Muscle of arm (tissue), 14 donors: ENCODE results near the gene SLIRP. TPM values are rescaled to one million over a fixed set of nuclear protein-coding genes. Genes with fewer than 3 reads are reported as not detected.
A peak's percentile ranks its signal among the peaks of the same experiment; 100 is the strongest.
"Not testable (repeated sequence)": the region's sequence is repeated elsewhere in the genome, so short reads cannot be mapped to it uniquely, and the experiment has no call there.

Experiments used
- DNase-seq: peaks from one replicate; pipeline ENCODE4 v3.0.0-alpha.2; 2013
- long read RNA-seq, 11 donors: transcript quantifications; one replicate each; lab custom pipeline, GENCODE V29; 2026
- polyA plus RNA-seq, 12 donors: library from polyadenylated mRNA; unstranded; fragments of 120-200 nt; gene quantifications; one replicate each; pipeline ENCODE4 v1.2.1, GENCODE V29; 2013; ENCODE audit not compliant: insufficient read length in 12 of 12

SLIRP gene
- polyA plus RNA-seq = 10 to 100 TPM in 11 of 12 donors, not detected in 1; 63.2 to 92.2 (median 73.5) TPM
- long read RNA-seq, donor 1, transcript SLIRP-209 (4 exons, 408 nt) = major isoform, 111 of 130 reads
- long read RNA-seq, donor 1, partial matches to known transcripts = 10 of 130 reads
- long read RNA-seq, donor 1, other reads (novel, unspliced or antisense) = 0 of 130 reads
- long read RNA-seq, donor 2, transcript SLIRP-202 (4 exons, 285 nt) = minor isoform, 7 of 164 reads
- long read RNA-seq, donor 2, transcript SLIRP-209 (4 exons, 408 nt) = major isoform, 149 of 164 reads
- long read RNA-seq, donor 2, partial matches to known transcripts = 0 of 164 reads
- long read RNA-seq, donor 2, other reads (novel, unspliced or antisense) = 0 of 164 reads
- long read RNA-seq, donor 3, transcript SLIRP-209 (4 exons, 408 nt) = major isoform, 45 of 52 reads
- long read RNA-seq, donor 3, partial matches to known transcripts = 0 of 52 reads
- long read RNA-seq, donor 3, other reads (novel, unspliced or antisense) = 0 of 52 reads
- long read RNA-seq, donor 4, transcript SLIRP-209 (4 exons, 408 nt) = major isoform, 63 of 70 reads
- long read RNA-seq, donor 4, partial matches to known transcripts = 0 of 70 reads
- long read RNA-seq, donor 4, other reads (novel, unspliced or antisense) = 5 of 70 reads
- long read RNA-seq, donor 5, transcript SLIRP-209 (4 exons, 408 nt) = major isoform, 156 of 171 reads
- long read RNA-seq, donor 5, transcript SLIRP-201 (4 exons, 394 nt) = minor isoform, 7 of 171 reads
- long read RNA-seq, donor 5, partial matches to known transcripts = 0 of 171 reads
- long read RNA-seq, donor 5, other reads (novel, unspliced or antisense) = 0 of 171 reads
- long read RNA-seq, donor 6, transcript SLIRP-209 (4 exons, 408 nt) = major isoform, 62 of 71 reads
- long read RNA-seq, donor 6, partial matches to known transcripts = 0 of 71 reads
- long read RNA-seq, donor 6, other reads (novel, unspliced or antisense) = 0 of 71 reads
- long read RNA-seq, donor 7, transcript SLIRP-209 (4 exons, 408 nt) = major isoform, 52 of 67 reads
- long read RNA-seq, donor 7, partial matches to known transcripts = 13 of 67 reads
- long read RNA-seq, donor 7, other reads (novel, unspliced or antisense) = 0 of 67 reads
- long read RNA-seq, donor 8, transcript SLIRP-209 (4 exons, 408 nt) = major isoform, 120 of 164 reads
- long read RNA-seq, donor 8, partial matches to known transcripts = 26 of 164 reads
- long read RNA-seq, donor 8, other reads (novel, unspliced or antisense) = 11 of 164 reads
- long read RNA-seq, donor 9, transcript SLIRP-209 (4 exons, 408 nt) = major isoform, 89 of 131 reads
- long read RNA-seq, donor 9, partial matches to known transcripts = 29 of 131 reads
- long read RNA-seq, donor 9, other reads (novel, unspliced or antisense) = 7 of 131 reads
- long read RNA-seq, donor 10, transcript SLIRP-201 (4 exons, 394 nt) = minor isoform, 8 of 98 reads
- long read RNA-seq, donor 10, transcript SLIRP-209 (4 exons, 408 nt) = major isoform, 87 of 98 reads
- long read RNA-seq, donor 10, partial matches to known transcripts = 0 of 98 reads
- long read RNA-seq, donor 10, other reads (novel, unspliced or antisense) = 0 of 98 reads
- long read RNA-seq, donor 11, transcript SLIRP-209 (4 exons, 408 nt) = major isoform, 157 of 175 reads
- long read RNA-seq, donor 11, transcript SLIRP-201 (4 exons, 394 nt) = minor isoform, 6 of 175 reads
- long read RNA-seq, donor 11, partial matches to known transcripts = 5 of 175 reads
- long read RNA-seq, donor 11, other reads (novel, unspliced or antisense) = 0 of 175 reads

DNA sequence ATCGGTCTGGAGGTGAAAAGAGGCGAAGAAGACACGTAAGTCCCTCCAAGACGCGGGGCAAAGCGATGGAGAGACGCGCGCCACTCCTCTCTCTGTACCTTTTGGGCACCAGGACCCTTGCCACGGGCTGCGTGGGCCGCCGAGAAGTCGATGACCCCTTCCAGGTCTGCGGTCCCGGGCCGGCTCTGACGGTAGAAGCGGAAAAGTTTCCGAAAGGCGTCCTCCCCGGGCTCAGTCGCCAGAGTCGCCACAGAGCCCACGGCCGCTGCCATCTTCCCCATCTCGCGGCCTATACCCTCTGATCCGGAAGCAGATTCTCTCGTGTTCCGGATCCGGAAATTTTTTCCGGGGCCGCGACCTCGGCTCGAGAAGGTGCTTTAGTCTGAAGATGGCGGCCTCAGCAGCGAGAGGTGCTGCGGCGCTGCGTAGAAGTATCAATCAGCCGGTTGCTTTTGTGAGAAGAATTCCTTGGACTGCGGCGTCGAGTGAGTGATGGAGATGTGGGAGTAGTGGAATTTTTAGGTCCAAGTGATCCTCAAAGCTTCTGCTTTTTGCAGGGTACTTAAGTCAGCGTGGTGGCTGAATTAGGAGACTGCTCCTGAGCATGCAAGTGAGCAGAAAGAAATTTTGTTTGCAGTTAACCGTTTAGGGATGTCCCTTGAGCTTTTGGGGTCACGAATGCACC lies at the start of gene SLIRP, which contains the start of gene ALKBH1:
Gene SLIRP (plus strand): TSS at position 380 of the 685 bp plus-strand sequence. CDS start 9 bp downstream, at position 389.
Gene ALKBH1 (minus strand): TSS at position 300 of the 685 bp plus-strand sequence. CDS start 19 bp downstream, at position 281.
- peak; percentile 91 for DNase-seq

DNA sequence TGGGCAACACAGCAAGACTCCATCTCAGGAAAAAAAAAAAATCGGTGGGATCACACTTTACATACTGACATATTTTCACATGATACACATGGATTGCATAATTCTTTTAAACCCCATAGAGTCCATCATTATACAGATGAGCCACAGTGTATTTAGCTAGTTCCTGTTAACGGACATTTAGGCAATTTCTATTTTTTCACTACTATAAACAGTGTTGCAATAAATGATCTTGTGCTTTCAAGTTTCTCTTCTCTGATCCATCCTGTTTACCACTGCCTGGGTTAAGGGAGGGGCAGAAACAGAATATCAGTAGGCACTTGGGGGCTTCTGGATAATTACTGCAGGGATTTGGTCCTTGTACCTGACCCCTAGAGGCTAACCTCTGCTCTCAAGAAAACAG lies 48.1 kb upstream of the SLIRP start:
- DNase-seq = no peak

DNA sequence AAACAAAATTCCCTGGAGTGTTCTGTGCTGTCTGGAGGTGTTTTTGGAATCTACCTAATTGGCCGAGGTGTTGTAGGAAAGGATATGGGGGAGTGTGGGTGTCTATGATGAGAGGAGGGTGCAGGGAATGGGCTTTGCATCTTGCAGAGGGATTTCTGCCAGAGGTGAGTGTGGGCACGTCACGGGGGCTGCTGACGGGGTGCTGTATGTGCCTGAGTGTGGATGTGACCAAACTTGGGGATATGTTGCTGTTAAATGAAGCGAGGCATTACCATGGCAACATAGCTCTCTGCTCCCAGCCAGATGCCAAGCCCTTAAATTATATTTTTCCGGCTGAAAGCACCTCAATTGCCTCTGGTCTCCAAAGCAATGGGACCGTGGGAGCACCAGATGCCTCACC lies 47.1 kb upstream of the SLIRP start:
- no peak for DNase-seq

DNA sequence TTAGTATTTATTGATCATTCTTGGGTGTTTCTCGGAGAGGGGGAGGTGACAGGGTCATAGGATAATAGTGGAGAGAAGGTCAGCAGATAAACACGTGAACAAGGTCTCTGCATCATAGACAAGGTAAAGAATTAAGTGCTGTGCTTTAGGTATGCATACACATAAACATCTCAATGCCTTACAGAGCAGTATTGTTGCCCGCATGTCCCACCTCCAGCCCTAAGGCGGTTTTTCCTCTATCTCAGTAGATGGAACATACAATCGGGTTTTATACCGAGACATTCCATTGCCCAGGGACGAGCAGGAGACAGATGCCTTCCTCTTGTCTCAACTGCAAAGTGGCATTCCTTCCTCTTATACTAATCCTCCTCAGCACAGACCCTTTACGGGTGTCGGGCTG lies 46.3 kb upstream of the SLIRP start:
- not testable (repeated sequence) for DNase-seq

DNA sequence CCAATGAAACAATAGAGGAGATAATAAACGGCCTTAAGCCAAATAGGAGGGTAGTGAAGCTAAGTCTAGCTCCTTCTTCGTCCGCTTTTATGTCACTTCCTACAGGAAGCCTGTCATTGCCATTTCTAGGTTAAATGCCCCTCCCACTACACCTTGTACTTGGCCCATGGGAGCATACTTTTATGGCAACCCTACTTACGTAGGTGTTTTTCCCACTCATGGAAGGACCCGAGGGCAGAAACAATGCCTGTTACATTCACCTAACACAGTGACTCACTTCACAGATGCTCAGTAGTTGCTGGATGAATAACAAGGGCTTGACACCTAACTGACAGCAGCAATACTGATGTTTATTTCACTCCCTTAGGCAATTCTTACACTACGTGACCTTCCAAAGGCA lies 44.6 kb upstream of the SLIRP start:
- no peak for DNase-seq

DNA sequence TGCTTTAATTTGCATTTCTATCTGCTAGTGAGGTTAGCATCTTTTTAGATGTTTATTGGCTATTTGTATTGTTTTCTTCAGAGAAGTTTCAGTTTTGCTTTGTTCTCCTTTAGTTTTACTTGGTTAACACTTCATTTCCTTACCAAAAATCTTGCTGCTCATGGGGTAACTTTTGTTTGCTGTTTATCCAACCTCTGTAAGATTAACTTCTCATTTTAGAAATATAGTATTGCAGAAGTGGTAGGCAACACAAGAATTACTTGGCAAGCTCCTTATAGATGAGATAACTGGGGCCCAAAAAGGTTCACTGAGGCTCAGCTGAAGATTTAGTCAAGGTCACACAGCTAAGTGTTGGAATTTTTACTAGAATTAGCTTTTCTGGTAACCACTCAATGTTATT lies 40.6 kb upstream of the SLIRP start:
- no peak for DNase-seq

DNA sequence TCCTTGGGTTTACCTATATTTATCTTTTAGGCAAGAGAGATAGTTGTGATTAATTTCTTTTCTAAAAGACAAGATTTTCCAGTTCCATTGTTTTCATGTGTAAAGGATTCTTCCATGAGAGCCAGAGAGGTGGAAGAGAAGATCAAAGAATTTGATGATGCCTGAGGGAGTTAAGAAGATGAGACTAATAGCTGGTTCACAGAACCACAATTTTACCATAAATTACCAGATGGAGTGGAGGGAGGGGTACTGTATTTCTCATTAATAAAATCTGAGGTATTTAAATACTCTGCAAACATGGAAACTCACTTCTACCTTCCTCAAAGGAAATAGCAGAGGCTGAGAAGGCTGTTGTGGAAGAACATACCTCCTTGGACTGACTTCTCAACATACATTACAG lies 34.7 kb upstream of the SLIRP start:
- DNase-seq = no peak

DNA sequence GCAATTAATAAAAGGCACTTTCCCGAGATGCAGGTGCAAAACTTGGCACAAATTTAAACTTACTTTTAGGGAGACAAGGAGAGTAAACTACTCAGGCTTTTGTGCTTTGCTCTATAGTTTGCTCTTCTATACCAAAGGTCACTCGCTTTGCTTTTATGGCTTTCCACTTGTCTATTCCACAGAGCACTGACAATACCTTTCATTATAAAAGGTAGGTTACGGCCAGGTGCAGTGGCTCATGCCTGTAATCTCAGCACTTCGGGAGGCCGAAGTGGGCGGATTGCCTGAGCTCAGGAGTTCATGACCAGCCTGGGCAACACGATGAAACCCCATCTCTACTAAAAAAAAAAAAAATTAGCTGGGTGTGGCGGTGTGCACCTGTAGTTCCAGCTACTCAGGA lies 33.0 kb upstream of the SLIRP start:
- no peak for DNase-seq

DNA sequence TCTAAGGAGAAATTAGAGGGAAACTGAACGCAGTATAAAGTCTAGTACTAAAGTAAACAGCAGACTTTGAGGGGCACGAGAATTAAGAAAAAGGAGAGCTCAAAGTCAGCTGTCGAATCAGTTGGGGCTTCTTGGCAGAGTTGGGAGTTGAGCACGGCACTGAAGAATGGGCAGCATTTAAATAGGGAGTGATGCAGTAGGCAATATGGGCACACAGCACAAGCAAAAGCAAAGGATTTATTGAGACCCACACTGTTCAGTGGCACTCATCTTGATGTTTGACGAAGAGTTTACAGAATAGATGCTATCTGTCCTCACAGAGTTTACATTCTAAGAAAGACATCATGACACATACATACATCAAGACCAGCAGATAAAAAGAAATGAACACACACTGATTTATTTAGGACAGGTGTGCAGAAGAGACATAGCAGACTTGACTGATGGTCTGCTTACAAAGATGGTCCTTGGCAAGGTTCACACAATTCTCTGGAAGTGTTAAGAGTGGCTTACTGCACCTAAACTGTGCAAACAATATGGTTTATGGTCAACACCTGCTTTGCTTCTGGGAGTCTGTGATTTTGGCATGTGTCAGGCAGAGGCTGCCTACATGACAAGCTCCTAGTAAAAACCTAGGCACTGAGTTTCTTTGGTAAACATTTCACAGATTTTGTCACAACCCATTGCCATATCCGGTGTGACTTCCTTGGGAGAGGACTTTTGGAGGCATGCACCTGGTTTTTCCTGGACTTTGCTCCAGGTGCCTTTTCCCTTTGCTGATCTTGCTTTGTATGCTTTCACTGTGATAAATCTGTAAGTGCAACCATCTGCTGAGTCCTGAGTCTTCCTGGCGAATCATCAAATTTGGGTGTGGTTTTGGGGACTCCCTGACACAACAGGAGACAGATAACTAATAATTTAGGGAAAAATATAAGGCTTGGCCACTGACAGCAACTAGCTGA lies 26.4 kb upstream of the SLIRP start:
- DNase-seq = no peak

DNA sequence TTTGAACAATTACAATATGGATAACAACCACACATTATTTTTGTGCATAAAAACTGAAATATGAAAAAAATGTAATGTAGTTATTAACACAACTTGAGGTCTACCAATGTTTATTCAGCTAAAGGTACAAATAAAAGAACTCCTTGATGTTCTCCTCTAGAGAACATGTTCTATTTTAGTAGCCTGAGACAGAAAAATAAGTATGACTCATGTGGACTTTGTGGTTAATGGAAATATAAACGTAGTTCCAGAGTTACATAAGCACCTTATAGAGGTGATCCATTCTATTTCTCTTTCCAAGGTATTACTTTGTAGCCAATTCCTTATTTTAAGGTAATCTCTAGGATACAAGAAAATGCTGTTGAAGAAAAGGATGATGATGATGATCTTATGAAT lies 25.7 kb upstream of the SLIRP start:
- no peak for DNase-seq

DNA sequence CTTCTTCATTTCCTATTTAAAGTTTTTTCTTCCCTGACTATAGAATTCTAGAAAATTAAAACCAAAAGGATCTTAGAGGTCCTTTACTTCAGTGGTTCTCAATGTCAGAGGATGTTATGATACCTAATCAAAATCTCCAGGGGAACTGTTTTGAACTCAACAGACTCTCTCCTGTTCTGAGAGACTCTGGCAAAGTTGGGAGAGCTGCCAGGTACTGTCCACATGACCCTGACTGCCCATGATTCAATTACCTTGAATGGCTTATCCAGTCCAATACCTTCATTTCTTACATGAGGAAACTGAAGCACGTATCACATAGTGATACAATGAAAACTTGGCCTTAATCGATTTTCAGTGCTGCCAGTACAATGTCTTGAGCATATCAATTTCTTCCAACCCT lies 16.6 kb upstream of the SLIRP start:
- no peak for DNase-seq

DNA sequence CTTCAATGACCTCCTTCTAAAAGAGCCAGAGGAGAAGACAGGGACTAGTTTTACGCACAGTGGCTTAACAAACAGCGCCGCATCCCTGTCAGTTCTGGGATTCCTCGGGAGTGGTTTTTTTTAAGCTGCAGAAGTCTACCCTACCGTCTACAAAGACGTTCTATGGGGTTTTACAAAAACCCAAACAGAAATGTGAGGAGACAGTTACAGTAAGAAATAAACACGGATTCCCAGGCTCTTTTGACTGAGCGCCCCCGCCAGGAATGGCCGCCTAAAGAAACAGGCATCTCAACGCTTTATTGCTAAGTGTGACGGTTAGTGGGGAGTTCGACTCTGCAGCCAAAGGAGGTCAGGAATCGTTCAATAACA lies 564 bp upstream of the SLIRP start:
- DNase-seq = peak; percentile 30

DNA sequence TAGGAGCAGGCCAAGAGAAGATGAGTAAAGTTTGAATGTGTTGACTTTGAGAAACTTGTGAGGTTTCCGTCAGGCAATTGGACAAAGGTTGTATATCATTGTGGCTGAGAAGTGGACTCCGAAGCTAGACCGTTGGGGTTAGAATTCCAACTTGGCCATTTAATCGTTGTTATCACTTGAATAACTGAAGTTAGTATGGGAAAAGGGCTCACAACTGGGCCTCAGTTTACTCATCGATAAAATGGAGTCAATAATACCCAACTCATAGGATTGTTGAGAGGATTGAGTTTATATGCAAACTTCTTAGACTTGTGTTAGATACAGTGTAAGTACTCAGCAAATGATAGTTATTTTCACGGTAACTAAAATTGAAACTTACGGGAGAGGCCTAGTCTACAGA lies 846 bp downstream of the SLIRP start:
- no peak for DNase-seq

DNA sequence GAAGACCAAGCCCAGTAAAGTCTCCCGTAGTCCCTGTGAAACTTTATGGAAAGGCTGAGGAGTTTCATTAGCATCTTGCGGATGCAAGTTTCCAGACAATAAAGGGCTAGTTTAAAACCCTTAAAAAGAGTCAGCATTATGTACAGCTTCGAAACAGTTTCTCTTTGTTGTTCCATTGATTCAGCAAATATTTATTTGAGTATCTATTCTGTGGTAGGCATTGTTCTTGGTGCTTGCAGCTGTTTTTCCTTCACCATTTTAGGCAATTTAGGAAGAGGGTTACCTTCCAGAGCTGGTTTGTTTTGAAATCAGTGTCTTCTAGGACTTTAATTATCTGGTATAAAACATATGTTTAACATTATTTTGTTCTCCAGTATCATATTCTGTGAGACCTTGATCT lies 1.5 kb downstream of the SLIRP start:
- no peak for DNase-seq

DNA sequence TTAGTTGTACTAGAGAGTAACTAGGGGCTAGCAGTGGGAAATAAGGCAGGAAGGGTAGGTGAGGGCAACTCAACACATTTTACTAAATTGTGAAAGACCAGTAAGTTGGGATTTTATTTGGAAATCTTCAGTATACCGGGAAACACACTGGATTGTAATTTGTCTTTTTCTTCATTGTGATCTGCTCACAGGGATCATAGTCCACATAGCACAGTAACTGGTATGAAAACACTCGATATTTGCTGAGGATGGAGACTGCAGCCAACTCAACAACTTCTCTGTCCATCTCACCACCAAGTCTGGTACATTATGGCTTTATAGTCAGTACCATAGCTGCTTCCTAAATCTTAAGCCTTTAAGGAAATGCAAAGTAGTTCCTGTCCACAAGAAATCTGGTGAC lies 2.5 kb downstream of the SLIRP start:
- no peak for DNase-seq

DNA sequence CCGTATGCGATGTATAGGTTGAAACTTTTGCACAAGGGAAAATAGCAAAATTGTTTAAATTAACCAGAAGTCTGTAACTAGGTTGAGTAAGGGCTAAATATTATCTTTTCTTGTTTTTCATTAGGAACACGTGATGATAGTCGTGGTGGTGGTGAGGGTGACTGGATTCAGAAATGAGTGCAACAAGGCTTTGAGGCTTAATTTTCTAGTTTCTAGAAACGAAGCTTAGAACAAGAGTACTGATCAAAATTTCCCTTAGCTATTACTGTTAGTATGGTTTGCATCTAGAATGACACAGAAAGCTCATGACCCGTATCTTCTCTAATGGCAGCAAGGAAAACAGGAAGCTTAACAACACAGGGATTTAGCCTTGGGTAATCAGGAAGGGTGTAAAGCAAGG lies 7.0 kb downstream of the SLIRP start:
- DNase-seq = no peak

DNA sequence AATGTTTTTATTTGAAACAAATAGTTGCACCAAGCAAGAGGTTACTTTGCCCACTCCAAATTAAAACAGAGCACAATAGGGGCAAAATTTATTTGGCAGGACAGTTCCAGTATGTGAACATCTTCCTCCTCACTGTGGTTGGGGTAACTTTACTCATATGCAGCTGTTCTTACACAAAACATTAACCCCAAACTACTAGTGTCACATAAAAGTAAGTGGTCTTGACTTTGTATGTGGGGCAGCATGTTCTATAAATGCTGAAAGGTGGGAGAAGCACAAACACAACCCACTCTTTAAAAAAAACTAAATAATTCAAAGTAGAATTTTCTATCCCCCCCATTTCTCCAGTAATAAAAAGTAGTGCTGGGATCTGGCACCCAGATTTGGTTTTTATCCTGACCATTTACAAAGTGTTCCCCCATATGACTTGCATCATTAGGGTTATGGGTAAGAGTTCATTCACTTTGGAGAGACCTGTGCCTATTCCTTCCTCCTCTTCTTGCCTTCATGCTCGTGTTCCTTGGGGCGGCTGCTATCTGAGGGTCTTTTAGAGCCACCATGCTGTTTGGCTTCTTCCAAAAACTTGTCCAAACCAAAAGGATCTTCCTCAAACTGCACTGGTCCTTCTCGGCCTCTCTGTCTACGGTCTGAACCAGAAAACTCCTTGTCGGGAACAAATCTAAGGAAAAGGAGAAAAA lies 9.9 kb downstream of the SLIRP start:
- DNase-seq = no peak

DNA sequence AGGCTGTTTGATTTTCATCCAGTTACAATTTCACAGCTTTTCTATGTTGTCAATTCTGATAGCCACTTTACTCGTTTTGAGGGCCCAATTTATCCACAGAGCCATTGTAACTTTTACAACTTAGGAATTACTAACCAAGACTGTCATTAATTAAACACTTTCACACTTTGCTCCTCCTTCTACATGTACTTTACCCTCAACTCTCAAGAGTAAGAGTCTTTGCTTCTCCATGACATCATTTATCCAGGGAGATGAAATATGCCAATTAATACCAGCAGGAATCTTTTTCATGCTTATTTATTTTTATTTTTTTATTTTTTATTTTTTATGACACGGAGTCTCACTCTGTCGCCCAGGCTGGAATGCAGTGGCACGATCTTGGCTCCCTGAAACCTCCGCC lies 13.5 kb downstream of the SLIRP start:
- no peak for DNase-seq
